SK-MEL-5 (cell line): Measurements from ENCODE around the gene NKX2-8. TPM values are rescaled to one million over a fixed set of nuclear protein-coding genes. Genes with fewer than 3 reads are reported as not detected.

ENCODE experiments used
- DNase-seq: peaks from one replicate; pipeline ENCODE4 v3.0.0-alpha.2; 2016; ENCODE audit warnings: low read depth, low spot score
- in situ Hi-C: cut with HindIII; loops from 2 replicates; pipeline ENCODE4 v1.10.0; 2016; ENCODE audit warnings: low sequenced_read_pairs, high pct_unique_total_duplicates, low pct_unique_long_range_greater_than_20kb
- polyA plus RNA-seq, 2 experiments: library from polyadenylated mRNA; depleted of rRNA; stranded (reverse); fragments of >200 nt; gene quantifications; 2 replicates each; pipeline ENCODE4 v1.2.3, GENCODE V29; 2015
- total RNA-seq: library from RNA; depleted of rRNA; stranded (reverse); fragments of >200 nt; shearing (Covaris generic); gene quantifications from 2 replicates; pipeline ENCODE4 v1.2.3, GENCODE V29; 2014; rRNA removed

NKX2-8 gene
- 0.27 and 0.50 TPM in 2 replicates for total RNA-seq
- 0.38 and 1.7 TPM in 2 replicates for polyA plus RNA-seq (2015; cell fraction: cytosol; rRNA removed)
- polyA plus RNA-seq (2015; cell fraction: nucleus; rRNA removed) = 0.79 and 1.1 TPM in 2 replicates

GRCh38 chr14:36582011-36582873, at the start of gene NKX2-8:
Gene NKX2-8, minus strand, starts transcription at chr14:36582614. Its CDS starts 225 bp downstream, at chr14:36582389.
- DNase-seq = no peak

GRCh38 chr14:36627981-36628380, 45.6 kb upstream of the NKX2-8 start:
- no peak for DNase-seq
- in situ Hi-C loops = loop anchor here (25.0 kb wide), 1 partner anchor 309 kb away; no protein-coding TSS in a partner anchor

More at GRCh38 chr14:36582011-36582873, at the start of gene NKX2-8:
- in situ Hi-C loops = no loop called here

GRCh38 chr14:36626151-36626550, 43.7 kb upstream of the NKX2-8 start:
- DNase-seq = no peak
- in situ Hi-C loops = loop anchor here (25.0 kb wide), 1 partner anchor 311 kb away; no protein-coding TSS in a partner anchor

GRCh38 chr14:36625436-36625835, 43.0 kb upstream of the NKX2-8 start:
- no peak for DNase-seq
- in situ Hi-C loops = loop anchor here (25.0 kb wide), 1 partner anchor 312 kb away; no protein-coding TSS in a partner anchor

GRCh38 chr14:36625014-36625413, 42.6 kb upstream of the NKX2-8 start:
- DNase-seq = no peak
- in situ Hi-C loops = loop anchor here (25.0 kb wide), 1 partner anchor 312 kb away; no protein-coding TSS in a partner anchor

- in situ Hi-C loops = no loop called here
- peak; percentile 30 for DNase-seq
Measured at GRCh38 chr14:36619853-36620252, 37.4 kb upstream of the NKX2-8 start.

GRCh38 chr14:36619131-36619530, 36.7 kb upstream of the NKX2-8 start:
- in situ Hi-C loops = no loop called here
- peak; percentile 81 for DNase-seq

GRCh38 chr14:36618641-36619040, 36.2 kb upstream of the NKX2-8 start:
- in situ Hi-C loops = no loop called here
- DNase-seq = peak; percentile 8

- in situ Hi-C loops = no loop called here
- DNase-seq = no peak
Measured at GRCh38 chr14:36617824-36618223, 35.4 kb upstream of the NKX2-8 start.

GRCh38 chr14:36605506-36605857, 23.1 kb upstream of the NKX2-8 start:
- in situ Hi-C loops = no loop called here

GRCh38 chr14:36604757-36605505, 22.5 kb upstream of the NKX2-8 start:
- in situ Hi-C loops = no loop called here

More at GRCh38 chr14:36605506-36605857, 23.1 kb upstream of the NKX2-8 start:
- DNase-seq = peak; percentile 20

GRCh38 chr14:36600431-36600830, 18.0 kb upstream of the NKX2-8 start:
- in situ Hi-C loops = no loop called here
- DNase-seq = no peak

More at GRCh38 chr14:36604757-36605505, 22.5 kb upstream of the NKX2-8 start:
- DNase-seq = peak; percentile 90

- in situ Hi-C loops = no loop called here
- DNase-seq = no peak
Measured at GRCh38 chr14:36591482-36591881, 9.1 kb upstream of the NKX2-8 start.

- in situ Hi-C loops = no loop called here
- no peak for DNase-seq
Measured at GRCh38 chr14:36588788-36589187, 6.4 kb upstream of the NKX2-8 start.

- in situ Hi-C loops = no loop called here
- DNase-seq = no peak
Measured at GRCh38 chr14:36588119-36588518, 5.7 kb upstream of the NKX2-8 start.

GRCh38 chr14:36585100-36585499, 2.7 kb upstream of the NKX2-8 start:
- no peak for DNase-seq
- in situ Hi-C loops = no loop called here

GRCh38 chr14:36583893-36584811, 1.7 kb upstream of the NKX2-8 start:
- DNase-seq = no peak
- in situ Hi-C loops = no loop called here
